ENCODE measurements around the gene GSAP.
"Not testable (repeated sequence)": the region's sequence is repeated elsewhere in the genome, so short reads cannot be mapped to it uniquely, and the experiment has no call there.

Gene GSAP

GRCh38 chr7:77284616-77285015 lies 131.5 kb downstream of the GSAP start:
- no peak for DNase-seq (ENCODE audit: low read depth)

GRCh38 chr7:77284005-77284404 lies 132.1 kb downstream of the GSAP start:
- no peak for DNase-seq (ENCODE audit: low read depth)

- DNase-seq (ENCODE audit: low read depth), result no peak
Observed at GRCh38 chr7:77282897-77283296, 133.3 kb downstream of the GSAP start.

- no peak for DNase-seq (ENCODE audit: low read depth)
Observed at GRCh38 chr7:77281780-77282478, 134.2 kb downstream of the GSAP start.

- no peak for DNase-seq (ENCODE audit: low read depth)
Observed at GRCh38 chr7:77276120-77276519, 140.0 kb downstream of the GSAP start.

- DNase-seq (ENCODE audit: low read depth), result not testable (repeated sequence)
Observed at GRCh38 chr7:77275663-77276062, 140.5 kb downstream of the GSAP start.

- no peak for DNase-seq (ENCODE audit: low read depth)
Observed at GRCh38 chr7:77271766-77272165, 144.4 kb downstream of the GSAP start.

- no peak for DNase-seq (ENCODE audit: low read depth)
Observed at GRCh38 chr7:77270094-77270480, 146.1 kb downstream of the GSAP start.

- no peak for DNase-seq (ENCODE audit: low read depth)
Observed at GRCh38 chr7:77269360-77270093, 146.6 kb downstream of the GSAP start.

GRCh38 chr7:77266291-77266794 lies 149.8 kb downstream of the GSAP start:
- DNase-seq (ENCODE audit: low read depth), result no peak

GRCh38 chr7:77265666-77266065 lies 150.5 kb downstream of the GSAP start:
- no peak for DNase-seq (ENCODE audit: low read depth)

GRCh38 chr7:77262316-77262715 lies 153.8 kb downstream of the GSAP start:
- no peak for DNase-seq (ENCODE audit: low read depth)

All from activated gamma-delta T cell treated with anti-CD3 and anti-CD28 coated beads, Interleukin-2, amount 50 U/mL, for 16 hours (primary cell).